ENCODE results near the gene ADAM23. TPM values are rescaled to one million over a fixed set of nuclear protein-coding genes. Genes with fewer than 3 reads are reported as not detected.

ADAM23 gene
- total RNA-seq, 2 donors from 2014 or later, result 1.3 to 10.7 TPM

DNA sequence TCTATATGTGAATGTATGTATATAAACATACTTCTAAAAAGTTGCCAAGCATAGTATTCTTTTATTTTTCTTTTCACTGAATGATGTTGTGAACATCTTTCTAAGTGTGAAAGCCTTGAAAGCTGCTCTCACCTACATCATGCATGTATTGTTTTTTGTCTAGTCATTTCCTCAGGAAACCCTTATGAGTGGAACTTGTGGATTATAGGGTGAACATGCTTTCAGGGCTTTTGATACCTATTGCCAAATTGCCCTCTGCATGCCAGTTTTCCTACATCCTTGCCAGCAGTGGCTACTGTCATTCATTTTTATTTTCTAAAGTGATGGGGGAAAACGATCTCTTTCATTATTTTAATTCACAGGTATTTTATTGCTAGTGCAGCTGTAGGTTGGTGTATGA, 78.3 kb downstream of the ADAM23 start:
- no peak overlapping the region for H3K4me3 ChIP-seq
- H3K4me1 ChIP-seq (replicated peaks), result no peaks in the 10 kb centered on the region
- intact Hi-C loops (cut with DNase I), result no loop called here
- TF ChIP-seq CTCF (IDR thresholded peaks at IDR 0.05) (no peak), POLR2AphosphoS5 (IDR thresholded peaks at IDR 0.05) (no peak), POLR2A (IDR thresholded peaks at IDR 0.05) (no peak)
- no peak for DNase-seq (ENCODE audit: low spot score)
- H3K36me3 ChIP-seq, result no peaks in the 10 kb centered on the region
- H3K9me3 ChIP-seq, result no peaks in the 10 kb centered on the region
- H3K27ac ChIP-seq, result no peak overlapping the region
- no peaks in the 10 kb centered on the region for H3K27me3 ChIP-seq (replicated peaks; ENCODE audit: insufficient read depth)
- 60% methylated on average over 1 of the region's 1 CpG for WGBS

GRCh38 chr2:206526416-206526815, 83.1 kb downstream of the ADAM23 start:
- intact Hi-C loops (cut with DNase I), result no loop called here
- DNase-seq (ENCODE audit: low spot score), result no peak
- Histone ChIP-seq H3K9me3 (no peaks in the 10 kb centered on the region), H3K4me3 (no peak overlapping the region), H3K27ac (no peak overlapping the region), H3K27me3 (replicated peaks; ENCODE audit: insufficient read depth) (no peaks in the 10 kb centered on the region), H3K4me1 (replicated peaks) (no peaks in the 10 kb centered on the region), H3K36me3 (no peaks in the 10 kb centered on the region)
- 50% methylated on average over 1 of the region's 1 CpG for WGBS
- TF ChIP-seq CTCF (IDR thresholded peaks at IDR 0.05) (no peak), POLR2A (IDR thresholded peaks at IDR 0.05) (no peak), POLR2AphosphoS5 (IDR thresholded peaks at IDR 0.05) (no peak)

- intact Hi-C loops (cut with DNase I), result no loop called here
- H3K27ac ChIP-seq, result no peak overlapping the region
- TF ChIP-seq CTCF (IDR thresholded peaks at IDR 0.05) (no peak), POLR2AphosphoS5 (IDR thresholded peaks at IDR 0.05) (no peak), POLR2A (IDR thresholded peaks at IDR 0.05) (no peak)
- no peaks in the 10 kb centered on the region for H3K27me3 ChIP-seq (replicated peaks; ENCODE audit: insufficient read depth)
- no peaks in the 10 kb centered on the region for H3K4me1 ChIP-seq (replicated peaks)
- H3K4me3 ChIP-seq, result no peak overlapping the region
- H3K36me3 ChIP-seq, result no peaks in the 10 kb centered on the region
- DNase-seq (ENCODE audit: low spot score), result no peak
- no peaks in the 10 kb centered on the region for H3K9me3 ChIP-seq
- WGBS, result 93% methylated on average over 2 of the region's 2 CpGs
Observed at GRCh38 chr2:206527153-206527552, 83.8 kb downstream of the ADAM23 start.

- TF ChIP-seq CTCF (IDR thresholded peaks at IDR 0.05) (no peak), POLR2AphosphoS5 (IDR thresholded peaks at IDR 0.05) (no peak), POLR2A (IDR thresholded peaks at IDR 0.05) (no peak)
- Histone ChIP-seq H3K36me3 (no peaks in the 10 kb centered on the region), H3K4me3 (no peak overlapping the region), H3K27ac (no peak overlapping the region), H3K4me1 (replicated peaks) (no peaks in the 10 kb centered on the region), H3K9me3 (no peaks in the 10 kb centered on the region), H3K27me3 (replicated peaks; ENCODE audit: insufficient read depth) (no peaks in the 10 kb centered on the region)
- DNase-seq (ENCODE audit: low spot score), result no peak
- intact Hi-C loops (cut with DNase I), result no loop called here
- 49% methylated on average over 11 of the region's 11 CpGs for WGBS
Observed at GRCh38 chr2:206530727-206531126, 87.4 kb downstream of the ADAM23 start.

GRCh38 chr2:206531996-206532543, 88.7 kb downstream of the ADAM23 start:
- no peak overlapping the region for H3K27ac ChIP-seq
- H3K4me3 ChIP-seq, result no peak overlapping the region
- whole genome bisulfite sequencing, result 25% methylated on average over 3 of the region's 3 CpGs
- H3K4me1 ChIP-seq (replicated peaks), result no peaks in the 10 kb centered on the region
- H3K27me3 ChIP-seq (replicated peaks; ENCODE audit: insufficient read depth), result no peaks in the 10 kb centered on the region
- H3K36me3 ChIP-seq, result no peaks in the 10 kb centered on the region
- no peaks in the 10 kb centered on the region for H3K9me3 ChIP-seq
- intact Hi-C loops (cut with DNase I), result no loop called here
- no peak for DNase-seq (ENCODE audit: low spot score)
- no peak for TF ChIP-seq POLR2A (IDR thresholded peaks at IDR 0.05)
- no peak for TF ChIP-seq POLR2AphosphoS5 (IDR thresholded peaks at IDR 0.05)
- TF ChIP-seq CTCF (IDR thresholded peaks at IDR 0.05), result no peak

Data from prostate gland (tissue), 2 donors.